A673 (cell line): ENCODE measurements around the gene DSCAM.

ENCODE experiments used
- EZH2 ChIP-seq: fragments of 200-600 bp; sonication (generic); IDR thresholded peaks from 2 replicates; pipeline ENCODE4 v1.6.1; 2017; ENCODE audit warnings: borderline replicate concordance, low read depth, mild to moderate bottlenecking, mixed read lengths, antibody characterized with exemption, low read length; ENCODE audit not compliant: poor library complexity, severe bottlenecking
- TF ChIP-seq, protein P1 (sequence below): fragments of 300-800, 200-600 bp; sonication (generic); conservative IDR thresholded peaks from 2 replicates; pipeline ENCODE4 v1.5.1; 2017; ENCODE audit warnings: low read depth, mild to moderate bottlenecking, antibody characterized with exemption, low read length, moderate library complexity, mixed read lengths

DNA sequence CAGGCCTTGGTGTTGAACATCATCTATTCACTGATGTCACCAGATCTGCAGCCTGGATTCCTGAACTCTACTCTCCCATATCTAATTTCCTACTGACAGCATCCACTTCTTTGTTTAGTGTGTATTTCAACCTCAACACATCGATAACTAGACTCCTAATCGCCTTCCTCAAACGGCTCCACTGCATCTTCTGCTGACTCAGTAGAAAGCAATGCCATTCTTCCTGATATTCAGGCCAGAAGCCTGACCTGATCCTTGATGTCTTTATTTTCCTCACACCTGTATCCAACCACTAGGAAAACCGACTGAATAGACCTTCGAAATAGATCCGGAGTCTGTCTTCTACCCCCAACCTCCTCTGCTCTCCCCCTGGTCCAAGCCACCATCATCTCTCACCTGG, 512.8 kb downstream of the DSCAM start:
- TF ChIP-seq, protein P1, sequence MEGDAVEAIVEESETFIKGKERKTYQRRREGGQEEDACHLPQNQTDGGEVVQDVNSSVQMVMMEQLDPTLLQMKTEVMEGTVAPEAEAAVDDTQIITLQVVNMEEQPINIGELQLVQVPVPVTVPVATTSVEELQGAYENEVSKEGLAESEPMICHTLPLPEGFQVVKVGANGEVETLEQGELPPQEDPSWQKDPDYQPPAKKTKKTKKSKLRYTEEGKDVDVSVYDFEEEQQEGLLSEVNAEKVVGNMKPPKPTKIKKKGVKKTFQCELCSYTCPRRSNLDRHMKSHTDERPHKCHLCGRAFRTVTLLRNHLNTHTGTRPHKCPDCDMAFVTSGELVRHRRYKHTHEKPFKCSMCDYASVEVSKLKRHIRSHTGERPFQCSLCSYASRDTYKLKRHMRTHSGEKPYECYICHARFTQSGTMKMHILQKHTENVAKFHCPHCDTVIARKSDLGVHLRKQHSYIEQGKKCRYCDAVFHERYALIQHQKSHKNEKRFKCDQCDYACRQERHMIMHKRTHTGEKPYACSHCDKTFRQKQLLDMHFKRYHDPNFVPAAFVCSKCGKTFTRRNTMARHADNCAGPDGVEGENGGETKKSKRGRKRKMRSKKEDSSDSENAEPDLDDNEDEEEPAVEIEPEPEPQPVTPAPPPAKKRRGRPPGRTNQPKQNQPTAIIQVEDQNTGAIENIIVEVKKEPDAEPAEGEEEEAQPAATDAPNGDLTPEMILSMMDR = no peak
- TF ChIP-seq EZH2 = no peak
